Measurements from ENCODE around the gene LGALSL. TPM values are rescaled to one million over a fixed set of nuclear protein-coding genes. Genes with fewer than 3 reads are reported as not detected.

LGALSL gene
- total RNA-seq, 1 experiment from 2014 or later, result 14.2 TPM

GRCh38 chr2:64439194-64439593 lies 14.8 kb upstream of the LGALSL start:
- DNase-seq (ENCODE audit: low read depth, low spot score) (no peak), ATAC-seq (no peak)
- Histone ChIP-seq H3K27ac (ENCODE audit: low read depth, low read length) (no peak overlapping the region), H3K79me2 (ENCODE audit: insufficient read depth, low read length) (no peaks in the 10 kb centered on the region), H3K9me2 (ENCODE audit: insufficient read depth) (no peaks in the 10 kb centered on the region), H3K4me1 (ENCODE audit: control insufficient read depth in 1 of 2, insufficient read depth in 2 of 2, low read length in 2 of 2) (no peaks in the 10 kb centered on the region), H3K36me3 (ENCODE audit: control insufficient read depth in 1 of 2, insufficient read depth in 2 of 2, low read length in 2 of 2) (no peaks in the 10 kb centered on the region), H2AFZ (ENCODE audit: low read depth, low read length, poor library complexity, severe bottlenecking) (no peak overlapping the region), H3K4me3 (replicated peaks in 1 of 2; ENCODE audit: low read depth in 1 of 2, low read length in 2 of 2) (no peak overlapping the region), H3K9ac (ENCODE audit: low read length) (no peak overlapping the region), H4K20me1 (ENCODE audit: insufficient read depth) (no peaks in the 10 kb centered on the region), H3K27me3 (ENCODE audit: insufficient read depth, low read length) (no peaks in the 10 kb centered on the region), H3K9me3 (ENCODE audit: control insufficient read depth in 1 of 2, insufficient read depth in 1 of 2, low read depth in 1 of 2, low read length in 2 of 2) (no peaks in the 10 kb centered on the region), H3K4me2 (ENCODE audit: low read length) (no peak overlapping the region)
- intact Hi-C loops (cut with micrococcal nuclease), result no loop called here
- POLR2A ChIA-PET, result no interaction called here
- no peak for TF ChIP-seq RAD21 (IDR thresholded peaks at IDR 0.05; ENCODE audit: low read depth)
- TF ChIP-seq JUND (IDR thresholded peaks at IDR 0.05), result no peak
- TF ChIP-seq CEBPB (IDR thresholded peaks at IDR 0.05; ENCODE audit: low read depth), result no peak
- TF ChIP-seq EZH2phosphoT487 (IDR thresholded peaks at IDR 0.05; ENCODE audit: borderline replicate concordance), result no peak
- TF ChIP-seq CBX3 (IDR thresholded peaks at IDR 0.05; ENCODE audit: low read depth), result no peak
- TF ChIP-seq SIN3A (IDR thresholded peaks at IDR 0.05; ENCODE audit: low read depth), result no peak
- TF ChIP-seq ZNF274 (IDR thresholded peaks at IDR 0.05; ENCODE audit: low read depth, low read length), result no peak
- no peak for TF ChIP-seq EGR1 (IDR thresholded peaks at IDR 0.05; ENCODE audit: low read depth)
- TF ChIP-seq TCF7L2 (IDR thresholded peaks at IDR 0.05; ENCODE audit: borderline replicate concordance, extremely low read depth, insufficient read depth, insufficient read length), result no peak
- no peak for TF ChIP-seq ELF1 (IDR thresholded peaks at IDR 0.05; ENCODE audit: borderline replicate concordance, low read depth)
- no TSS peak for BruUV-seq (replicated peaks)
- CTCF ChIA-PET, result no interaction called here
- RAD21 ChIA-PET (ENCODE audit: low non-redundant PET in 1 of 2, low total read pairs in 2 of 2, uncharacterized antibody in 2 of 2, unreplicated experiment in 2 of 2), result interaction anchor here in 1 of 2 experiments (0.6 kb wide), 1 partner anchor 18 kb away, joined by 4 read pairs; no protein-coding TSS in a partner anchor

- no peaks in the 10 kb centered on the region for H3K4me1 ChIP-seq (ENCODE audit: control insufficient read depth in 1 of 2, insufficient read depth in 2 of 2, low read length in 2 of 2)
- DNase-seq (ENCODE audit: low read depth, low spot score), result no peak
- ChIA-PET RAD21 (ENCODE audit: low non-redundant PET in 1 of 2, low total read pairs in 2 of 2, uncharacterized antibody in 2 of 2, unreplicated experiment in 2 of 2) (no interaction called here), CTCF (no interaction called here), POLR2A (no interaction called here)
- intact Hi-C loops (cut with micrococcal nuclease), result no loop called here
- no peak overlapping the region for H2AFZ ChIP-seq (ENCODE audit: low read depth, low read length, poor library complexity, severe bottlenecking)
- H3K4me3 ChIP-seq (replicated peaks in 1 of 2; ENCODE audit: low read depth in 1 of 2, low read length in 2 of 2), result no peak overlapping the region
- H3K9me3 ChIP-seq (ENCODE audit: control insufficient read depth in 1 of 2, insufficient read depth in 1 of 2, low read depth in 1 of 2, low read length in 2 of 2), result no peaks in the 10 kb centered on the region
- ATAC-seq, result no peak
- H3K27ac ChIP-seq (ENCODE audit: low read depth, low read length), result no peak overlapping the region
- no peak overlapping the region for H3K4me2 ChIP-seq (ENCODE audit: low read length)
- no TSS peak for BruUV-seq (replicated peaks)
- H3K9me2 ChIP-seq (ENCODE audit: insufficient read depth), result no peaks in the 10 kb centered on the region
- no peaks in the 10 kb centered on the region for H3K36me3 ChIP-seq (ENCODE audit: control insufficient read depth in 1 of 2, insufficient read depth in 2 of 2, low read length in 2 of 2)
- TF ChIP-seq POLR2A (IDR thresholded peaks at IDR 0.05; ENCODE audit: borderline replicate concordance, extremely low read depth, insufficient read depth, insufficient read length), result no peak
- no peak for TF ChIP-seq ZBTB33 (IDR thresholded peaks at IDR 0.05; ENCODE audit: extremely low read depth, insufficient replicate concordance, low read length)
- no peak for TF ChIP-seq ATF3 (IDR thresholded peaks at IDR 0.05)
- TF ChIP-seq SIN3A (IDR thresholded peaks at IDR 0.05; ENCODE audit: low read depth), result no peak
- TF ChIP-seq YY1 (IDR thresholded peaks at IDR 0.05; ENCODE audit: extremely low read depth, insufficient replicate concordance, low read depth, low read length), result no peak
- no peak for TF ChIP-seq ZFX (IDR thresholded peaks at IDR 0.05)
- TF ChIP-seq ELF1 (IDR thresholded peaks at IDR 0.05; ENCODE audit: borderline replicate concordance, low read depth), result no peak
- no peak for TF ChIP-seq FOSL1 (IDR thresholded peaks at IDR 0.05; ENCODE audit: low read depth)
- TF ChIP-seq CBX3 (IDR thresholded peaks at IDR 0.05; ENCODE audit: low read depth), result no peak
- no peaks in the 10 kb centered on the region for H3K27me3 ChIP-seq (ENCODE audit: insufficient read depth, low read length)
- H3K9ac ChIP-seq (ENCODE audit: low read length), result no peak overlapping the region
- no peaks in the 10 kb centered on the region for H3K79me2 ChIP-seq (ENCODE audit: insufficient read depth, low read length)
- no peaks in the 10 kb centered on the region for H4K20me1 ChIP-seq (ENCODE audit: insufficient read depth)
These were observed 13.1 kb upstream of the LGALSL start for GRCh38 chr2:64440843-64441242.

All from HCT116 (cell line).